SK-N-SH (cell line): Measurements from ENCODE around the gene KLC4. TPM values are rescaled to one million over a fixed set of nuclear protein-coding genes. Genes with fewer than 3 reads are reported as not detected.
"Not testable (repeated sequence)": the region's sequence is repeated elsewhere in the genome, so short reads cannot be mapped to it uniquely, and the experiment has no call there.

Experiments
- CTCF ChIA-PET: fragments of 300-600, 350-600 bp; formaldehyde crosslinking; extraction: SDS; loops from one replicate; lab custom pipeline; 2021; lab: Yijun Ruan, JAX
- POLR2A ChIA-PET: fragments of 350-600 bp; sonication (Branson Sonifier 250); formaldehyde crosslinking; extraction: SDS; loops from one replicate; lab custom pipeline; 2020; ENCODE audit warnings: antibody characterized with exemption, inconsistent platforms; lab: Yijun Ruan, JAX
- DNase-seq: peaks from one replicate; pipeline ENCODE4 v3.0.0; 2012
- H2AFZ ChIP-seq: fragments of 200-600 bp; sonication (generic); 2 replicates; pipeline ENCODE4 v1.8.1; 2016; ENCODE audit warnings: antibody characterized with exemption, mild to moderate bottlenecking, low read depth
- H3F3A ChIP-seq: fragments of 200-600 bp; sonication (generic); replicated peaks from 2 replicates; pipeline ENCODE3; 2016; ENCODE audit warnings: antibody characterized with exemption, mild to moderate bottlenecking; ENCODE audit not compliant: insufficient read depth
- H3K27ac ChIP-seq, 2 experiments: fragments of 200-500 bp in 1 of 2; fragments of 200-600 bp in 1 of 2; sonication (Bioruptor generic) in 1 of 2; sonication (generic), shearing (Covaris generic) in 1 of 2; 2 replicates each; pipeline versions ENCODE4 v1.5.1 to v1.6.1; 2014 to 2016; ENCODE audit warnings: low read depth in 2 of 2, inconsistent platforms in 1 of 2, low read length in 1 of 2, mild to moderate bottlenecking in 1 of 2, mixed read lengths in 1 of 2
- H3K27me3 ChIP-seq: fragments of 200-600 bp; sonication (generic), shearing (Covaris generic); 2 replicates; pipeline ENCODE4 v1.6.1; 2016; ENCODE audit warnings: mixed run types; ENCODE audit not compliant: insufficient read depth
- H3K36me3 ChIP-seq, 2 experiments: fragments of 200-500 bp in 1 of 2; fragments of 200-600 bp in 1 of 2; sonication (Bioruptor generic) in 1 of 2; sonication (generic) in 1 of 2; replicated peaks in 1 of 2; 2 replicates each; pipeline versions ENCODE3 to v1.5.1; 2014 to 2016; ENCODE audit warnings: low read length in 1 of 2, mild to moderate bottlenecking in 1 of 2; ENCODE audit not compliant: insufficient read depth in 2 of 2, control insufficient read depth in 1 of 2
- H3K4me1 ChIP-seq, 2 experiments: fragments of 200-500 bp in 1 of 2; fragments of 200-600 bp in 1 of 2; sonication (Bioruptor generic) in 1 of 2; sonication (generic), shearing (Covaris generic) in 1 of 2; 2 replicates each; pipeline versions ENCODE4 v1.5.1 to v1.6.1; 2014 to 2016; ENCODE audit warnings: low read depth in 1 of 2, low read length in 1 of 2, mixed run types in 1 of 2; ENCODE audit not compliant: insufficient read depth in 2 of 2, control insufficient read depth in 1 of 2
- H3K4me2 ChIP-seq: fragments of 200-600 bp; sonication (generic), shearing (Covaris generic); 2 replicates; pipeline ENCODE4 v1.6.1; 2017; ENCODE audit warnings: mixed run types
- H3K4me3 ChIP-seq, 2 experiments: fragments of 200-500 bp in 1 of 2; fragments of 200-600 bp in 1 of 2; sonication (Bioruptor generic) in 1 of 2; sonication (generic), shearing (Covaris generic) in 1 of 2; 2 replicates each; pipeline versions ENCODE4 v1.5.1 to v1.8.1; 2014 to 2016; ENCODE audit warnings: low read depth in 2 of 2, inconsistent platforms in 1 of 2, low read length in 1 of 2, mild to moderate bottlenecking in 1 of 2, mixed read lengths in 1 of 2, moderate library complexity in 1 of 2
- H3K79me2 ChIP-seq: fragments of 200-600 bp; sonication (generic); 2 replicates; pipeline ENCODE4 v1.8.1; 2017; ENCODE audit warnings: mild to moderate bottlenecking; ENCODE audit not compliant: insufficient read depth
- H3K9ac ChIP-seq: fragments of 200-600 bp; sonication (generic); 2 replicates; pipeline ENCODE4 v1.6.1; 2017; ENCODE audit warnings: mixed run types
- H3K9me2 ChIP-seq: fragments of 200-600 bp; sonication (generic); 2 replicates; pipeline ENCODE4 v1.6.1; 2017; ENCODE audit warnings: mixed run types
- H3K9me3 ChIP-seq: fragments of 200-600 bp; sonication (generic); 2 replicates; pipeline ENCODE4 v1.6.1; 2017; ENCODE audit warnings: mixed run types, mild to moderate bottlenecking, moderate library complexity
- H4K20me1 ChIP-seq: fragments of 200-600 bp; sonication (generic); 2 replicates; pipeline ENCODE4 v1.6.1; 2017; ENCODE audit warnings: mild to moderate bottlenecking, mixed run types; ENCODE audit not compliant: insufficient read depth
- FOSL2 ChIP-seq: IDR thresholded peaks from 2 replicates; pipeline ENCODE4 v1.4.0; 2012; ENCODE audit warnings: low read depth, mild to moderate bottlenecking, moderate library complexity, borderline replicate concordance
- FOXM1 ChIP-seq: IDR thresholded peaks from 2 replicates; pipeline ENCODE4 v1.4.0; 2012; ENCODE audit warnings: low read depth, mild to moderate bottlenecking
- GABPA ChIP-seq: IDR thresholded peaks from 2 replicates; pipeline ENCODE4 v1.4.0; 2012; ENCODE audit warnings: low read depth, mild to moderate bottlenecking
- IRF3 ChIP-seq: fragments of 150-350 bp; IDR thresholded peaks from 2 replicates; pipeline ENCODE4 v1.6.1; 2016; ENCODE audit warnings: mild to moderate bottlenecking, low read depth, low read length
- MAX ChIP-seq: IDR thresholded peaks from 2 replicates; pipeline ENCODE4 v1.4.0; 2012; ENCODE audit warnings: low read depth
- MEF2A ChIP-seq: IDR thresholded peaks from 2 replicates; pipeline ENCODE4 v1.4.0; 2012; ENCODE audit warnings: low read depth, borderline replicate concordance
- NFIC ChIP-seq: IDR thresholded peaks from 2 replicates; pipeline ENCODE4 v1.4.0; 2012; ENCODE audit warnings: borderline replicate concordance
- NRF1 ChIP-seq: IDR thresholded peaks from 2 replicates; pipeline ENCODE4 v1.6.1; 2012; ENCODE audit warnings: low read depth, mild to moderate bottlenecking, low read length
- PBX3 ChIP-seq: IDR thresholded peaks from 2 replicates; pipeline ENCODE4; 2012
- POLR2AphosphoS5 ChIP-seq: IDR thresholded peaks from 2 replicates; pipeline ENCODE4 v1.6.1; 2012; ENCODE audit warnings: low read depth, low read length
- RAD21 ChIP-seq: IDR thresholded peaks from 2 replicates; pipeline ENCODE4 v1.6.1; 2012; ENCODE audit warnings: mild to moderate bottlenecking, low read length
- RCOR1 ChIP-seq: fragments of 150-350 bp; IDR thresholded peaks from 2 replicates; pipeline ENCODE4 v1.6.1; 2017; ENCODE audit warnings: antibody characterized with exemption, low read length
- REST ChIP-seq: IDR thresholded peaks from 2 replicates; pipeline ENCODE4 v1.6.1; 2012; ENCODE audit warnings: mild to moderate bottlenecking, low read depth, low read length, moderate library complexity
- RFX5 ChIP-seq: IDR thresholded peaks from 2 replicates; pipeline ENCODE4 v1.6.1; 2012; ENCODE audit warnings: mild to moderate bottlenecking, improper control_type of control experiment, low read length
- SMC3 ChIP-seq: IDR thresholded peaks from 2 replicates; pipeline ENCODE4 v1.6.1; 2012; ENCODE audit warnings: low read depth, low read length, improper control_type of control experiment
- USF1 ChIP-seq: IDR thresholded peaks from 2 replicates; pipeline ENCODE4 v1.4.0; 2012; ENCODE audit warnings: low read depth, borderline replicate concordance
- USF2 ChIP-seq: fragments of 150-350 bp; IDR thresholded peaks from 2 replicates; pipeline ENCODE4 v1.6.1; 2017; ENCODE audit warnings: antibody characterized with exemption, low read length, low read depth, borderline replicate concordance
- YY1 ChIP-seq: IDR thresholded peaks from 2 replicates; pipeline ENCODE4 v1.4.0; 2012; ENCODE audit warnings: low read depth, mild to moderate bottlenecking
- WGBS: methylation state at CpG from one replicate; pipeline ENCODE4 v1.1.6; 2017; ENCODE audit warnings: low lambda C conversion rate; 5-methylcytosine and 5-hydroxymethylcytosine counted together
- polyA plus RNA-seq, 3 experiments: library from polyadenylated mRNA; depleted of rRNA; stranded (reverse); fragments of >200 nt; gene quantifications; 2 replicates each; pipeline ENCODE4 v1.2.3, GENCODE V29; 2012

Gene KLC4
- polyA plus RNA-seq, 1 of the 3 experiments (the other 2 are of a cell fraction): 17.5 TPM

- TF ChIP-seq PBX3 (no peak), MAX (no peak), SMC3 (no peak), RCOR1 (no peak), YY1 (no peak), RAD21 (no peak)
Measured at GRCh38 chr6:43115365-43115764, 55.9 kb downstream of the KLC4 start (continued).

- H2AFZ ChIP-seq, H3K27me3 ChIP-seq, H3K27ac ChIP-seq, H3K36me3 ChIP-seq, H3K9me2 ChIP-seq, DNase-seq, H3K9ac ChIP-seq, POLR2A ChIA-PET, H4K20me1 ChIP-seq, H3K9me3 ChIP-seq, H3K4me3 ChIP-seq, H3K4me2 ChIP-seq: not testable (repeated sequence)
- WGBS: 93% methylated on average over 8 of the region's 8 CpGs
- Histone ChIP-seq H3K79me2 (peaks cover 86% of the 10 kb centered on the region), H3K4me1 (peaks cover 43 to 58% of the 10 kb centered on the region in 2 experiments; a peak in 3 of 4 replicates), H3F3A (peaks cover 25% of the 10 kb centered on the region)
- CTCF ChIA-PET: interaction anchor here (1.3 kb wide), 1 partner anchor 48 kb away, joined by 5 read pairs; no protein-coding TSS in a partner anchor
Measured at GRCh38 chr6:43117466-43117865, 58.0 kb downstream of the KLC4 start.

GRCh38 chr6:43119482-43119881, 60.1 kb downstream of the KLC4 start:
- H3K27ac ChIP-seq: peak overlapping the region; percentile 91 to 99; a peak in 2 of 4 replicates
- peaks cover 50 to 64% of the 10 kb centered on the region in 2 experiments for H3K4me1 ChIP-seq
- H3K4me3 ChIP-seq: no peak overlapping the region
- H3K36me3 ChIP-seq: no peaks in the 10 kb centered on the region
- no peaks in the 10 kb centered on the region for H3K27me3 ChIP-seq
- 75% methylated on average over 2 of the region's 4 CpGs for WGBS
- H3K79me2 ChIP-seq: peaks cover 86% of the 10 kb centered on the region
- H2AFZ ChIP-seq: no peak overlapping the region
- no peaks in the 10 kb centered on the region for H4K20me1 ChIP-seq
- H3K9me3 ChIP-seq: no peaks in the 10 kb centered on the region
- H3K4me2 ChIP-seq: no peak overlapping the region
- ChIA-PET CTCF (interaction anchor here (1.5 kb wide), 2 partner anchors 11 to 24 kb away, joined by 3 to 5 read pairs; no protein-coding TSS in a partner anchor), POLR2A (no interaction called here)
- H3F3A ChIP-seq: peaks cover 37% of the 10 kb centered on the region
- H3K9me2 ChIP-seq: no peaks in the 10 kb centered on the region
- DNase-seq: no peak
- no peak overlapping the region for H3K9ac ChIP-seq
- no peak for TF ChIP-seq FOXM1
- TF ChIP-seq RCOR1: no peak
- TF ChIP-seq POLR2AphosphoS5: no peak
- no peak for TF ChIP-seq NFIC
- TF ChIP-seq GABPA: no peak
- TF ChIP-seq FOSL2: no peak
- no peak for TF ChIP-seq REST
- TF ChIP-seq RFX5: no peak
- no peak for TF ChIP-seq NRF1
- TF ChIP-seq MAX: no peak
- no peak for TF ChIP-seq IRF3
- TF ChIP-seq MEF2A: no peak
- no peak for TF ChIP-seq USF1
- TF ChIP-seq USF2: no peak
